Fibroblast of skin of scalp (primary cell): Measurements from ENCODE around the gene ZDHHC14.
"Not testable (repeated sequence)": the region's sequence is repeated elsewhere in the genome, so short reads cannot be mapped to it uniquely, and the experiment has no call there.

Experiments used
- DNase-seq: peaks from one replicate; pipeline ENCODE4 v3.0.0-alpha.2; 2013

Gene ZDHHC14

DNA sequence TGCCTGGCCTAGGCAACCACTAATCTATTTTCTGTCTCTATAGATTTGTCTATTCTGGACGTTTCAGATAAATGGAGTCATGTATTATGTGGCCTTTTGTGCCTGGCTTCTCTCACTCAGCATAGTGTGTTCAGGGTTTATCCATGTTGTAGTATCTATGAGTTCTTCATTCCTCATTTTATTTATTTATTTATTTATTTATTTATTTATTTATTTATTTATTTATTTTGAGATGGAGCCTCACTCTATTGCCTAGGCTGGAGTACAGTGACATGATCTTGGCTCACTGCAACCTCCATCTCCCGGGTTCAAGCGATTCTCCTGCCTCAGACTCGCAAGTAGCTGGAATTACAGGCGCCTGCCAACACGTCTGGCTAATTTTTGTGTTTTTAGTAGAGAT is 86.3 kb downstream of the ZDHHC14 start:
- not testable (repeated sequence) for DNase-seq

GRCh38 chr6:157468054-157468453 is 87.1 kb downstream of the ZDHHC14 start:
- no peak for DNase-seq

GRCh38 chr6:157468574-157468973 is 87.6 kb downstream of the ZDHHC14 start:
- DNase-seq, result no peak

DNA sequence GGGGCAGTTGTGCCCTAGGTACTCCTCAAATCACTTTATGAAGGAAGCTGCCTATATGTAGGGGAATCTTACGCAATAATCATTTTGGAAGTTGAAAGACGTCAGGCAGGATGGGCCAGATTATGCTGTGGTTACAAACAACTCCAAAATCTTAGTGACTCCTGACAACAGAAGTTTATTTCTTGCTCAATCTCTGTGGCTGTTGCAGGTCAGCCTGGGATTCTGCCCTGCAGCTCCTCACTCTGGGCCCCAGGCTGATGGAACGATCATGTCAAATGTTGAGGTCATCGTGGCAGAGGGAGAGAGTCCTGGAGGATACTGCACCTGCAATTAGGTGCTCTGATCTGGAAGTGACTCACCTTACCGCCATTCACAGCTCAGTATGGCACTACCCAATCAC is 88.4 kb downstream of the ZDHHC14 start:
- DNase-seq, result no peak

GRCh38 chr6:157471077-157471686 is 90.2 kb downstream of the ZDHHC14 start:
- no peak for DNase-seq

GRCh38 chr6:157471895-157472686 is 91.1 kb downstream of the ZDHHC14 start:
- DNase-seq, result no peak

DNA sequence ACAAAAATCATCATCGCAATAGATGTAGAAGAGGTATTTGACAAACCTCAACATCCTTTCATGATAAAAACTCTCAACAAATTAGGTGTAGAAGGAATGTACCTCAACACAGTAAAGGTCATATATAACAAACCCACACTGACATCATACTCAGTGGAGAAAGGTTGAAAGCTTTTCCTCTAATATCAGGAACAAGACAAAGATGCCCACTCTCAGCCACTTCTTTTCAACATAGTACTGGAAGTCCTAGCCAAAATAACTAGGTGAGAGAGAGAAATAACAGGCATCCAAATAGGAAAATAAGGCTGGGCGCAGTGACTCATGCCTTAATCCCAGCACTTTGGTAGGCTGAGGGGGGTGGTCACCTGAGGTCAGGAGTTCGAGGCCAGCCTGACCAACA is 95.8 kb downstream of the ZDHHC14 start:
- no peak for DNase-seq

DNA sequence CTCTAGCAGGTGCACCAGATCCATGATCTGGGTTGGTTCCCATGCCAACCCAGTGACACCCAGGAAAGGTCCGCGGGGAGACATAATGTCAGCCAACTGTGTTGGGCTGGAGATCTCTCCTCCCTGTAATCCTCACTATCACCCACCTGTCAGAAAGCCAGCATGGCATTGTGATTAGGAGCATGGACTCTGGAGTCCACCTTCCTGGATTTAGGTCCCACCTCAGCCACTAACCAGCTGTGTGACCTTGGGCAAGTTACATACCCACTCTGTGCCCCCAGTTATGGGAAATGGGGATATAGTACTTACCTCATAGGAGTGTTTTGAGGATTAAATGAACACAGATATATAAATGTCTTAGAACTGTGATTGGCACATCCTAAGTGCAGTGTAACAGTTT is 97.9 kb downstream of the ZDHHC14 start:
- no peak for DNase-seq

DNA sequence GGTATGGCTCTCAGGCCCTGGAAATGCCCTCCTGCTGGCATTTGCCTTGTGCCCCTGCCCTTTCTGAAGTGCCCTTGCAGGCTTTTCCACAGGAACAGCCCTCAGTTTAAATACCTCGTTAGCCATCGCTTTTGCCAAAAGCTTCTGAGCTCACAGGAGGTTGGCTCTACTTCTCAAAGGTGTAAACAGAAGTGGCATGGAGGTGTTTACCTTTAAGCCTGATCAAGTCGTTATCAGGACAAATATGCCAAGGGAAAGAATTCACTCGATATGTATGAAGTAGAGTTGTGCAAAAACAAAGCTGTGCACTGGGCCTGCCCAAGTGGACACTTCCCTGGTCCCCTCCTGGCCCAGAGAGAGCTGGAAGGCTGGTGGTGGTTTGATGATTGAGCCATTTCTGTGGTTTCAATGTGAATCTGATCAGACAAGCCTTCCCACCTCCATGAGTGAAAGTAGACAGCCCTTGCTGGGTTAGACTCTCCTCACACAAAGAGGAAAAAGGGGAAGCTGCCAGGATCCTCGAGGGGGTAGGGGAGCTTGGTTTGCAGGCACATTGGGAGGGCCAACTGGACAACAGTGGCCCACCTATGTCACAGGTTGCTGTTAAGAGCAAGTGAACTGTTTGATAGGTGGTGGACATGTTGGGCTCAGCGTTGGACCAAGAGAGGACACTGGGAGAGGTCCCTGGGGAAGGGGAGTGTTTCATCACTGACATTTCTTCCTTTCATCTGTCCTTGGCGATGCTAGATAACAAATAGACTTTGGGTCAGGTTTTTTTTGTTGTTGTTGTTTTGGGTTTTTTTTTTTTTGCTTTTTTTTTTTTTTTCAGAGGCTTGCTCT is 98.7 kb downstream of the ZDHHC14 start:
- no peak for DNase-seq

DNA sequence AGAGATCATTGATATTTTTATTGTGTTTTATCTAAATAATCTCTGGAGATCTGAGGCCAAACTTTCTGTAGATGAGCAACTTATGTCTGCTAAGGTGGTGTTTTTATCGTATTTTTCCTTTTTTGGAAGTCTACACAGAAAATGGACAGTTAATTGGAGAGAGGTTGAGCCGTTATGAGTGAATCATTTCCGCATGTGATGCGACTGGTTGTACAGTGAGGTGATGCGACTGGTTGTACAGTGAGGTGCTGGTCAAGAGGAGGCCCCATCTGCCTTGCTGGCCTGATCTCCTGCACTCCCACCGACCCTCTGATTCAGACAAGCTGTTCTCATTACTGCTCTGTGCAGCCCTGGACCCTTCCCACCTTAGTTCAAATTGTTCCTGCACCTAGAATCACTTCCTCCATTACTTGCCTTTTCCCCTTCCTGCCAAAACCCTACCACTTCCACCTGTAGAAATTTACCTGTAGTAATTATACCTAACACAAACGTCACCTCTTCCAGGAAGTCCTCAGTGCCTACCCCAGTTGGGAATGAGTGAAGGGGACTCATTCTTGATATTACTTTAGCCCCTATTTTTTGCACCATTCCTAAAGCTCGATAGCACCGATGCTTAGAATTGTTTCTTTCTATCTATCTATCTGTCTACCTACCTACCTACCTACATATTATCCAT is 100.3 kb downstream of the ZDHHC14 start:
- DNase-seq, result no peak

- no peak for DNase-seq
These were observed 100.9 kb downstream of the ZDHHC14 start for GRCh38 chr6:157481865-157482249.

- DNase-seq, result no peak
These were observed 102.8 kb downstream of the ZDHHC14 start for GRCh38 chr6:157483770-157484169.

DNA sequence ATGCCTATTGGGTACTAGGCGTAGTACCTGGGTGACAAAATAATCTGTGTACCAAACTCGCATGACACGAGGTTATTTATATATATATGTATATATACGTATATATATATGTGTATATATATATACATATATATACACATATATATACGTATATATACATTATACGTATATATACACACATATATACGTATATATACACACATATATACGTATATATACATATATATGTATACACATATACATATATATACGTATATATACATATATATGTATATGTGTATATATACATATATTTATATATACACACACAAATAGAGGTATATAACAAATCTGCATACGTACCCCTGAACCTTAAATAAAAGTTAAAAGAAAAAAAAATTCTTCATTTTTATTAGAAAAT is 103.2 kb downstream of the ZDHHC14 start:
- DNase-seq, result no peak

- no peak for DNase-seq
These were observed 105.6 kb downstream of the ZDHHC14 start for GRCh38 chr6:157486572-157486971.

GRCh38 chr6:157487110-157487773 is 106.3 kb downstream of the ZDHHC14 start:
- DNase-seq, result no peak

DNA sequence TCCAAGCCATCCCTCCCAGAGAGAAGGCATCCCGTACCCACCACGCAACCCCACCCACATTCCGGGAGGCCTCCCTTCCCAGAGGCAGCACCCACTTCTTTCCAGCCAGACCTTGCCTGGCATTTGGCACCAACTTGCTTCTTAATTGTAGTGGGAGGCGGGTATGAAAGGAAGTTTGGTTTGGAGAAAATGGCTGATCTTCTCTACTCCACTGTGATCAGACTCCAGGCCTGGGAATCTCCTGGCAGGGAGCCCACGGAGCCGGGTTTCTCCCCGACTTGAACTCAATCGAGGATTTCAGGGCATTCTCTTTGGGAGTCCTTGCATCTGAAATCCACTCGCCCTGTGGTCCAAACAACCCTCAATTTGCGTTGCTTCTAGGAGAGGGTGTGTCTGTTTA is 107.1 kb downstream of the ZDHHC14 start:
- no peak for DNase-seq

DNA sequence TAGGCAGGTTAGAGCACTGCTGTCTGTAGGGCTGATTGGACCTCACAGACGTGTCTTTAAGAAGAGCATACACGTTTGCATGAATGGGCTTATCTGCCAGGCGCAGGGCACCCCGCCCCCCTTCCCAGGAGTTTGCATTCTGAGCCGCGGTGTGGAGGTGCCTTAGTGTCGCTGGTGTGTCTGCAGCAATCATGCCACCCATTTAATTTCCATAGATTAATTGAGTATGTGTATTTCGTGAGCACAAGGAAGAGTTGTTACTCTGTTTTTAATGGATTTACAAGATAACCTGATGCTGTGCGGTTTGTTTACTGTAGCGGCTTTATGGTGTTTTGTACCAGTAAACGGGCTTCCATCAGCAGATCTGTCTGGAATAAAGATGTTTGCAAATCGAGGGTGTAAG is 107.7 kb downstream of the ZDHHC14 start:
- no peak for DNase-seq

DNA sequence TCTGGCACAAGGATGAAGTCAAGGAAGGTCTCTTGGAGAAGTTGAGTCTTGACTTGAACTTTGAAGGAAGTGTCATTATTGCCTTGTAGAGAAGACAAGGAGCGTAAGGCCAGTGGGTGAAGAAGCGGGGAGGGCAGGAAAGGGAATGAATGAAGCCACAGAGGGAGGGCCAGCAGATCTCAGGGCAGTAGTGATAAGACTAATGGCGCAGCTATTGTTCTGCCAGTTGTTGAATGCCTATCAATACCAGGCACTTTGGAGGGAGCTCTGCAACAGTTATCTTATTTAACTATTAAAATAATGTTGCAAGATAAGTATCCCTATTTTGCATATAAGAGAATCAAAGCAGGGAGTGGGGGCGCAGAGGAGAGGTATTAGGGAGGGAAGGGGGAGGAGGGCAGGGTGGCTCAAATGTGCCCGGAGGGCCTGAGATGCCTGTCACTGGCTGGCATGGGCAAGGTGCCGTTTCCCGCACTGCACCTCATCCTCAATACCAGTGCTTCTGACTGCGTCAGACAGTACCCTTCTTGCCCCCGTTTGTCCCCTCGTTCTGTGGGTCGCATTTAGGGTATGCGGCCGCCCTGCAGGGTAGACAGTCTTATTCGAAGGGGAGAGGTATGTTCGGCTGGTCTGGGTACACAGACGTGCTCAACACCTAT is 109.8 kb downstream of the ZDHHC14 start:
- DNase-seq, result no peak

DNA sequence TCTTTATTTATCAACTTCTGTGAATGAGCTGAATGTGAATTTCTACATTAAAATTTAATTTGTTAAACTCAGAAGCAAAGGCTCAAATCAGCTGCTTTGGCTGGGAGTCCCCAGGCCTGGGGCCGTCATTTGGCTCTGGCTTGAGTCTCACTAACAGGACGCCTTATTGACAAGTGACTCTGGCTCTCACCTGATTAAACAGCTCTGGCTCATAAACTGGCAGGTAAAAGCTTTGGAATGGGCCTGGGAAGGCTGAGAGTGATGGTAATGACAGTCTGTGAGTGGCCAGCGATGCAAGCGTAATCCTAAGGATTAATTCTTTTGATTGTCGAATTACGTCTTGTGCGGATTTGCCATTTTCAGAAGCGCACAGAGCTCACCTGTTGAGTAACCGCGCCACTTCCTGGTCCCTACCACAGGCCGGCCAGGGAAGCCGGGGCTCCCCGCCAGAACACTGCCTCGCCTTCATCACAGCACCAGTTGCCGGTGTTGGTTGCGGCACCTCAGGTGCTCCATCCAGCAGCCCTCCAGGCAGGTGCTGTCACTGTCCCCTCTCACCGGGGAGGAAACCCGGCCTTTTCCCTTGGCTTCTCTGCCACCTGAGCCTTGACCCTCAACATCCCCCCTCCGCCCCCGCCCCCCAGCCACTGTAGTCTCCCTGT is 110.7 kb downstream of the ZDHHC14 start:
- no peak for DNase-seq

DNA sequence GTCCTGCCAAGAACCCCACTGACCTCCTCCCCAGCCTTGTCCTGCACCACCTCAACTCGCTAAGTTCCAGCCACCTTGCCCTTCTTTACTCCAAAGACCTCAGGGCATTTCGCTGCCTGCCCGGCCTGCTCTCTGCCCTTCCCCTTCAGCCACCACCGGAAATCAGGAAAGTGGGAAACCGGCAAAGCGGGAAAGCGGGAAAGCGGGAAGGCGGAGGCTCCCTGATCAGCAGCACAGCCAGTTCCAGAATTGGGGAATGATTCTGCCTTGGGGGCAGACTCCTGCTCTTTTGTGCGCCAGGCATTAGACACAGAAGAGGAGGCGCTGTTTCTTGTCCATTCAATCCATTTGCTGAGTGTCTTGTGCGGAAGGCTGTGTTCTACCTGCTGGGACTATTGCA is 111.3 kb downstream of the ZDHHC14 start:
- no peak for DNase-seq

DNA sequence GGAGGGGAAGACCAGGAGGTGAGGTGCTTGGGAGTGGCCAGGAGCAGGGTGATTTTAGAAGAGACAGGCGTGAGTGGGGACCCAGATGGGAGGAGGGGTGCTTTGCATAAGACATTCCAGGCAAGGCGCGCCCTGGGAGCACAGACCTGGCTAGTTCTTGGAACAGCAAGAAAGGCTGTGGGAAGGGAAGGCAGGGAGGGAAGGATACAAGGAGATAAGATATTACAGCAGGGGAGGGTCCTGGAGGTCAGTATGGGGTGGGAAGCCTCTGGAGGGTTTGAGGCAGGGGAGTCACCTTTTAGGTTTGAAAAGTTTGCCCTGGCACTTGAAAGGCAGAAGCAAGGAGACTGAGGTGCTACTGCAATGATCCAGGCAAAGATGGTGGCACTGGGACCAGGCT is 111.8 kb downstream of the ZDHHC14 start:
- DNase-seq, result no peak
